DMS53 treated with DMSO at 0.1 percent for 48 hours (cell line): ENCODE results near the gene ECM1.

Experiments
- DNase-seq: peaks from one replicate; lab custom pipeline; 2025; ENCODE audit not compliant: unreplicated experiment; lab: John Stamatoyannopoulos, UW

ECM1 gene

GRCh38 chr1:150507912-150508864, at the start of gene ECM1:
Gene ECM1 (plus strand): TSS chr1:150508109. CDS start chr1:150508210, 101 bp downstream.
- DNase-seq, result peak; percentile 73

DNA sequence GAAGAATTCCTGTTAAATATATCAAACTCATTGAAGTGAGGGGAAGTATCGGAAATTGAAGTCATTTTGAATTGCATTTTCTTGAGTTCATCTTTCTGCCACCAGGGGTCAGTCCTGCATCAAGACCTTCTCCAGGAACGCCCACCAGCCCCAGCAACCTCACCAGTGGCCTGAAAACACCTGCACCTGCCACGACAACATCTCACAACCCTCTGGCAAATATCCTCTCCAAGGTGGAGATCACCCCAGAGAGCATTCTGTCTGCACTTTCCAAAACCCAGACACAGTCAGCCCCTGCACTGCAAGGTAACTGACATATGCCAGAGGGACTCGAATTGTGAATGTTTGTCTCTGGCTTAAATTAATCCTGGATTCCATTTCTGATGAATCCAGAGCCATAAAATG, 43.5 kb upstream of the ECM1 start:
- peak; percentile 44 for DNase-seq

- DNase-seq, result no peak
These were observed 40.9 kb upstream of the ECM1 start for GRCh38 chr1:150466964-150467363.

- DNase-seq, result no peak
These were observed 38.6 kb upstream of the ECM1 start for GRCh38 chr1:150469291-150469690.

DNA sequence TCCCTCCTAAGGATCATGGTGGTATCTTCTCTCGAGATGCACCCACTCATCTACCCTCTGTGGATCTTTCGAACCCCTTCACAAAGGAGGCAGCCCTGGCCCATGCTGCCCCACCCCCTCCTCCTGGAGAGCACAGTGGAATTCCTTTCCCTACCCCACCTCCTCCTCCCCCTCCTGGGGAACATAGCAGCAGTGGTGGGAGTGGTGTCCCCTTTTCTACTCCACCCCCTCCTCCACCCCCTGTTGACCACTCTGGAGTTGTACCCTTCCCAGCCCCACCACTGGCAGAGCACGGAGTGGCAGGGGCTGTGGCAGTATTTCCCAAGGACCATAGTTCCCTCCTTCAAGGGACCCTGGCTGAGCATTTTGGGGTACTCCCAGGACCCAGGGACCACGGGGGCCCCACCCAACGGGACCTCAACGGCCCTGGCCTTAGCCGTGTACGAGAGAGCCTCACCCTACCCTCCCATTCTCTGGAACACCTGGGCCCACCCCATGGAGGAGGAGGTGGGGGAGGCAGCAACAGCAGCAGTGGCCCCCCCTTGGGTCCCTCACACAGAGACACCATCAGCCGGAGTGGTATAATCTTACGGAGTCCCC, 35.2 kb upstream of the ECM1 start:
- no peak for DNase-seq

GRCh38 chr1:150473659-150474058, 34.2 kb upstream of the ECM1 start:
- DNase-seq, result no peak

GRCh38 chr1:150474869-150475268, 33.0 kb upstream of the ECM1 start:
- no peak for DNase-seq

- DNase-seq, result no peak
These were observed 31.2 kb upstream of the ECM1 start for GRCh38 chr1:150476754-150477153.

- peak; percentile 10 for DNase-seq
These were observed 30.6 kb upstream of the ECM1 start for GRCh38 chr1:150477320-150477719.

DNA sequence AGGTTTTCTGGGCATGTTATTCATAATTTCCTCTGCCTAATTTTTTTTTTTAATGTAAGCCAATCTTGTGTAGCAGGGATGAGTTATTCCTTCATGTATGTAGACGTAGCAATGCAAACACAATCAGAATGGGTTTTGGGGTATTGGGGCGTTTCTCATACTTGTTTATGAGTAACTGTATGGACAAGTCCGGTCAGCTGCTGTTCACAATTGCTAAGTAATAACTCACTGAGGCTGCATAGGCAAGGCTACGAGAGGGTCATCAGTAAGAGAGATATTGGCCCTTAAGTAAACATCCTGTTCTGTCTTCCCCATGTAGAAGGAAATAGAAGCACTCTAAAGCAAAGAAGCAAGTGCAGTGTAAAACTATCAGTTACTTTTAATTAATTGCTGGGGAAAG, 30.2 kb upstream of the ECM1 start:
- DNase-seq, result peak; percentile 57

GRCh38 chr1:150479370-150479769, 28.5 kb upstream of the ECM1 start:
- DNase-seq, result no peak

- DNase-seq, result no peak
These were observed 28.0 kb upstream of the ECM1 start for GRCh38 chr1:150479927-150480352.

DNA sequence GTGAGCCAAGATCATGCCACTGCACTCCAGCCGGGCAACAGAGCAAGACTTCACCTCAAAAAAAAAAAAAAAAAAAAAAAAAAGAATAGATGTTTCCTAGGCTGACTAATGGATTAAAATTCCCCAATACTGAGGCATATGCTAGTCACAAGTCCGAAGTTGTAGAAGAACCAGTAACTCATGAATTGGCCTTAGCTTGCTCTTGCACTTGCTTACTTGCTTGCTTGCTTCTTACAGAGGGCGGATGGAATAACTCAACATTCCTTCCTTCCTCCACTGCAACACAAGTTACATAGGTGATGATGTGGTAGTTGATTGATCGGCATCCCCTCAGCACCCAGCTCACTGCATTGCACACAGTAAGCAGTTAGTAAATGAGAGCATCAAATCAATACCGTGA, 23.5 kb upstream of the ECM1 start:
- DNase-seq, result no peak

- DNase-seq, result no peak
These were observed 23.0 kb upstream of the ECM1 start for GRCh38 chr1:150484861-150485260.

- DNase-seq, result peak; percentile 96
These were observed 20.7 kb upstream of the ECM1 start, which contains the start of gene TARS2 for GRCh38 chr1:150486966-150487762. Gene TARS2 (plus strand): TSS chr1:150487419. CDS start chr1:150487451, 32 bp downstream.

DNA sequence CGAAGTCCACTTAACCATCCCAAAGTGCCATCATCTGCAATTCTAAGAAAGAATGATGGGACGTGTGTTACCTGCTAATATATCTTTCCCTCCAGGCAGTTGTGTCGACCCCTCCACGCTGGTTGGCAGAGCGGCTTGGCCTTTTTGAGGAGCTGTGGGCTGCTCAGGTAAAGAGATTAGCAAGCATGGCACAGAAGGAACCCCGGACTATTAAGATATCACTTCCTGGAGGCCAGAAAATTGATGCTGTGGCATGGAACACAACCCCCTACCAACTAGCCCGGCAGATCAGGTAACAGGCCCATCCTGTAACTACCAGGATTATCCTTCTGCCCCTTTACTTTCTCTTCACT, 20.2 kb upstream of the ECM1 start:
- no peak for DNase-seq

DNA sequence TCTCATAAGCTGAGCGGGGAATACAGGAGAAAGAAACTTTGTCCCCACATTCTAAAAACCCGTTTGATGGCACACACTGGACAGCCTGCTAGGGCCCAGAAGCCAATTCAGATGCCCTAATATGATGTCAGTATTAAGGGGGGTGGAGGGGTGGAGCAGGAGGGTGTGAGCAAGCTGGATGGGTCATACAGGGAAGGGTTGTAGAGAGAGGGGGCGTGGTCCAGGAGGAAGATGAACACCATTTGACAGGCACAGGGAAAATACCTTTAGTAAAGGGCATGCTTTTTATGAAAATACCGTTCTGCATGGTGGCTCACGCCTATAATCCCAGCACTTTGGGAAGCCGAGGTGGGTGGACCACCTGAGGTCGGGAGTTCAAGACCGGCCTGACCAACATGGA, 14.7 kb upstream of the ECM1 start:
- no peak for DNase-seq

GRCh38 chr1:150498342-150498741, 9.6 kb upstream of the ECM1 start:
- DNase-seq, result no peak

DNA sequence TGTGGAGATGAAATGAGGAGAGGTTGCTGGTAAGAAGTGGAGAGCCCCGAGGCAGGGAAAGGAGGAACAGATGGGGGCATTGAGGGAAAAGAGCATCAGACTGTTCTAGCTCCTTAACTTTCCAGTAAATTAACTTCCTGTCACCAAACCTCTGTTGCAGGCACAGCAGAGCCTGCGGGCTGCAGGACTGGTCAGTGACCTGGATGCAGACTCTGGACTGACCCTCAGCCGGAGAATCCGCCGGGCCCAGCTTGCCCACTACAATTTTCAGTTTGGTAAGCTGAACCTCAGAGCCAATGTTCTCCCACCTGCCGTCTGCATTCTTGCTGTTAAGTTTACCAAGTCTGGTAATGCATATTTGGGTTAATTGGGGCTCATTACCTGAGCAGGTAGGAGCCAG, 2.5 kb upstream of the ECM1 start:
- no peak for DNase-seq

- no peak for DNase-seq
These were observed 1.1 kb downstream of the ECM1 start for GRCh38 chr1:150508982-150509381.

- no peak for DNase-seq
These were observed 3.6 kb downstream of the ECM1 start for GRCh38 chr1:150511551-150511950.
